ENCODE measurements around the gene TGM2. TPM values are rescaled to one million over a fixed set of nuclear protein-coding genes. Genes with fewer than 3 reads are reported as not detected.

Gene TGM2
- total RNA-seq, 4 donors from 2014 or later: 31.4 to 216 (median 145) TPM

GRCh38 chr20:38091441-38092216 is 73.4 kb downstream of the TGM2 start:
- TF ChIP-seq POLR2A (IDR thresholded peaks at IDR 0.05) (no peak), CTCF (IDR thresholded peaks at IDR 0.05) (no peak)
- Histone ChIP-seq H3K36me3 (peaks cover 0 to 38% (median 0%) of the 10 kb centered on the region in 3 donors), H3K9me3 (no peaks in the 10 kb centered on the region), H3K4me1 (peaks cover 2 to 29% (median 16%) of the 10 kb centered on the region in 4 donors), H3K27me3 (no peaks in the 10 kb centered on the region), H3K27ac (peak overlapping the region; percentile 63 to 79 (median 68)), H3K4me3 (no peak overlapping the region)
- peak in 2 of 3 donors; percentile 71 to 72 for DNase-seq

GRCh38 chr20:38090061-38090460 is 75.0 kb downstream of the TGM2 start:
- Histone ChIP-seq H3K36me3 (peaks cover 0 to 46% (median 0%) of the 10 kb centered on the region in 3 donors), H3K4me3 (no peak overlapping the region), H3K27me3 (no peaks in the 10 kb centered on the region), H3K9me3 (no peaks in the 10 kb centered on the region), H3K27ac (peak overlapping the region in 1 of 4 donors; percentile 79), H3K4me1 (peaks cover 0 to 24% (median 13%) of the 10 kb centered on the region in 4 donors)
- TF ChIP-seq POLR2A (IDR thresholded peaks at IDR 0.05) (no peak), CTCF (IDR thresholded peaks at IDR 0.05) (no peak)
- DNase-seq: no peak

- Histone ChIP-seq H3K4me3 (no peak overlapping the region), H3K4me1 (peaks cover 0 to 18% (median 10%) of the 10 kb centered on the region in 4 donors), H3K27ac (no peak overlapping the region), H3K36me3 (peaks cover 0 to 50% (median 0%) of the 10 kb centered on the region in 3 donors), H3K27me3 (no peaks in the 10 kb centered on the region), H3K9me3 (no peaks in the 10 kb centered on the region)
- TF ChIP-seq POLR2A (IDR thresholded peaks at IDR 0.05) (no peak), CTCF (IDR thresholded peaks at IDR 0.05) (no peak)
- no peak for DNase-seq
Observed at GRCh38 chr20:38089500-38089899, 75.6 kb downstream of the TGM2 start.

GRCh38 chr20:38085026-38085425 is 80.0 kb downstream of the TGM2 start:
- TF ChIP-seq POLR2A (IDR thresholded peaks at IDR 0.05) (no peak), CTCF (IDR thresholded peaks at IDR 0.05) (no peak)
- Histone ChIP-seq H3K36me3 (peaks cover 0 to 51% (median 0%) of the 10 kb centered on the region in 3 donors), H3K9me3 (no peaks in the 10 kb centered on the region), H3K27me3 (no peaks in the 10 kb centered on the region), H3K27ac (peak overlapping the region in 3 of 4 donors; percentile 24 to 64 (median 45)), H3K4me1 (no peaks in the 10 kb centered on the region), H3K4me3 (no peak overlapping the region)
- no peak for DNase-seq

DNA sequence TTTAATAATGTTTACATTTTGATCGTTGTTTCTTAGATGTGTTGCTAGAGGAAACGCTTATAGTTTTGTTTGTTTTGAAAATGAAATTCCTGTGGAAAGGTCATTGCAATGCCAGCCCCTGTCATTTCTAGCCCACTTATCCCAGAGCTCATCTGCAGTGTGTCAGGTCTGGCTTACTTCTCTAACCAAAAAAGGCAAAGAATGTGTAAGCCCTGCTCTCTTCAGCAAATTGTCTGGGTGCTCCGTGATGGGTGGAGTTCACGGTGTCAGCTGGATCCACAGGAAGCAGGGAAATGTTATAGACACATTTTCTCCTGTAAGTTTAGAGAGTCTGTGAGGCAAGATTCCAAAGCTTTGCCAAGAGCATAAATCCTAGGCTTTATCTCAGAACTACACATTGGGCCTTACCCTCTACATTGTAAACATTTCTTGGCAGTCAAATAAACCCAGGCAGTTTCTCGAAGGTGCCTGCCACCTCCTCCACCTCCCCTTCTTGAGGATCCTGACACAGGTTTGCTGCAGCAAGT is 80.6 kb downstream of the TGM2 start:
- peak overlapping the region in 3 of 4 donors; percentile 24 to 64 (median 48) for H3K27ac ChIP-seq
- peaks cover 0 to 47% (median 0%) of the 10 kb centered on the region in 3 donors for H3K36me3 ChIP-seq
- no peaks in the 10 kb centered on the region for H3K4me1 ChIP-seq
- no peaks in the 10 kb centered on the region for H3K9me3 ChIP-seq
- H3K27me3 ChIP-seq: no peaks in the 10 kb centered on the region
- no peak overlapping the region for H3K4me3 ChIP-seq
- no peak for DNase-seq
- TF ChIP-seq CTCF (IDR thresholded peaks at IDR 0.05) (no peak), POLR2A (IDR thresholded peaks at IDR 0.05) (no peak)
